ENCODE data around the gene ACTN4. TPM values are rescaled to one million over a fixed set of nuclear protein-coding genes. Genes with fewer than 3 reads are reported as not detected.

Gene ACTN4
- polyA plus RNA-seq, 3 donors = 71.1 to 195 (median 101) TPM

- H3K27ac ChIP-seq (ENCODE audit: low read depth, low read length) = no peak overlapping the region
- WGBS, 3 donors = 82 to 88% (median 83%) methylated on average over 15 of the region's 15 CpGs
Observed at GRCh38 chr19:38684862-38685665, 37.6 kb downstream of the ACTN4 start.

GRCh38 chr19:38685666-38686529 is 38.4 kb downstream of the ACTN4 start:
- 14 to 32% (median 24%) methylated on average over 10 of the region's 10 CpGs for WGBS, 3 donors
- peak overlapping the region; percentile 80 for H3K27ac ChIP-seq (ENCODE audit: low read depth, low read length)

GRCh38 chr19:38686530-38686888 is 39.1 kb downstream of the ACTN4 start:
- H3K27ac ChIP-seq (ENCODE audit: low read depth, low read length) = peak overlapping the region; percentile 80
- 56 to 81% (median 60%) methylated on average over 5 of the region's 5 CpGs for WGBS, 3 donors

GRCh38 chr19:38687837-38688378 is 40.5 kb downstream of the ACTN4 start:
- WGBS, 3 donors = 87 to 97% (median 96%) methylated on average over 7 of the region's 7 CpGs
- H3K27ac ChIP-seq (ENCODE audit: low read depth, low read length) = no peak overlapping the region

- no peak overlapping the region for H3K27ac ChIP-seq (ENCODE audit: low read depth, low read length)
- 91 to 95% (median 94%) methylated on average over 14 of the region's 14 CpGs for WGBS, 3 donors
Observed at GRCh38 chr19:38690146-38690545, 42.7 kb downstream of the ACTN4 start.

GRCh38 chr19:38690832-38691231 is 43.4 kb downstream of the ACTN4 start:
- H3K27ac ChIP-seq (ENCODE audit: low read depth, low read length) = no peak overlapping the region
- 86 to 94% (median 87%) methylated on average over 7 of the region's 7 CpGs for WGBS, 3 donors

- whole genome bisulfite sequencing, 3 donors = 62 to 77% (median 63%) methylated on average over 15 of the region's 15 CpGs
- H3K27ac ChIP-seq (ENCODE audit: low read depth, low read length) = no peak overlapping the region
Observed at GRCh38 chr19:38691938-38692457, 44.5 kb downstream of the ACTN4 start.

- 51 to 67% (median 53%) methylated on average over 25 of the region's 25 CpGs for WGBS, 3 donors
Observed at GRCh38 chr19:38692458-38693379, 45.3 kb downstream of the ACTN4 start.

GRCh38 chr19:38693380-38694223 is 46.2 kb downstream of the ACTN4 start:
- H3K27ac ChIP-seq (ENCODE audit: low read depth, low read length) = peak overlapping the region; percentile 55
- WGBS, 3 donors = 30 to 63% (median 36%) methylated on average over 19 of the region's 19 CpGs

More at GRCh38 chr19:38692458-38693379, 45.3 kb downstream of the ACTN4 start:
- H3K27ac ChIP-seq (ENCODE audit: low read depth, low read length) = peak overlapping the region; percentile 55

- no peak overlapping the region for H3K27ac ChIP-seq (ENCODE audit: low read depth, low read length)
- WGBS, 3 donors = 34 to 67% (median 34%) methylated on average over 9 of the region's 9 CpGs
Observed at GRCh38 chr19:38695317-38695683, 47.9 kb downstream of the ACTN4 start.

GRCh38 chr19:38695832-38696728 is 48.6 kb downstream of the ACTN4 start:
- H3K27ac ChIP-seq (ENCODE audit: low read depth, low read length) = no peak overlapping the region
- 86 to 90% (median 87%) methylated on average over 22 of the region's 22 CpGs for WGBS, 3 donors

GRCh38 chr19:38696729-38697055 is 49.2 kb downstream of the ACTN4 start:
- H3K27ac ChIP-seq (ENCODE audit: low read depth, low read length) = no peak overlapping the region
- 85 to 94% (median 93%) methylated on average over 6 of the region's 6 CpGs for WGBS, 3 donors

GRCh38 chr19:38697197-38697596 is 49.7 kb downstream of the ACTN4 start:
- no peak overlapping the region for H3K27ac ChIP-seq (ENCODE audit: low read depth, low read length)
- 90 to 94% (median 94%) methylated on average over 6 of the region's 6 CpGs for WGBS, 3 donors

GRCh38 chr19:38697641-38698071 is 50.2 kb downstream of the ACTN4 start:
- 75 to 84% (median 77%) methylated on average over 11 of the region's 11 CpGs for WGBS, 3 donors
- no peak overlapping the region for H3K27ac ChIP-seq (ENCODE audit: low read depth, low read length)

GRCh38 chr19:38698225-38699026 is 51.0 kb downstream of the ACTN4 start:
- no peak overlapping the region for H3K27ac ChIP-seq (ENCODE audit: low read depth, low read length)
- 77 to 85% (median 79%) methylated on average over 22 of the region's 22 CpGs for WGBS, 3 donors

- H3K27ac ChIP-seq (ENCODE audit: low read depth, low read length) = no peak overlapping the region
- WGBS, 3 donors = 74 to 84% (median 82%) methylated on average over 7 of the region's 7 CpGs
Observed at GRCh38 chr19:38699027-38699346, 51.5 kb downstream of the ACTN4 start.
